ENCODE measurements around the gene SPC25.

- no peak for TF ChIP-seq ZNF274 (IDR thresholded peaks at IDR 0.05; ENCODE audit: insufficient read depth, insufficient read length)
- no peak for TF ChIP-seq CEBPB (IDR thresholded peaks at IDR 0.05; ENCODE audit: borderline replicate concordance in 1 of 2, low read depth in 2 of 2, low read length in 2 of 2)
- no peak for TF ChIP-seq CREM (IDR thresholded peaks at IDR 0.05; ENCODE audit: low read depth)
- TF ChIP-seq EP300 (IDR thresholded peaks at IDR 0.05; ENCODE audit: borderline replicate concordance in 1 of 2, control insufficient read depth in 1 of 2, low read depth in 2 of 2, low read length in 2 of 2): no peak
- TF ChIP-seq CTCF (IDR thresholded peaks at IDR 0.05 in 2 of 3, conservative IDR thresholded peaks at IDR 0.05 in 1 of 3; ENCODE audit: control insufficient read depth in 2 of 3, extremely low read depth in 1 of 3, insufficient read depth in 1 of 3, low read depth in 3 of 3, low read length in 3 of 3): no peak
- TF ChIP-seq CHD4 (IDR thresholded peaks at IDR 0.05): no peak
- no peak for TF ChIP-seq POLR2A (IDR thresholded peaks at IDR 0.05; ENCODE audit: low read depth, low read length)
- TF ChIP-seq IKZF1 (conservative IDR thresholded peaks at IDR 0.05): no peak
Observed at GRCh38 chr2:168841445-168841844, 48.8 kb downstream of the SPC25 start.
